Activated T-cell treated with anti-CD3 and anti-CD28 coated beads, Interleukin-2, amount 50 U/mL, for 4 hours (primary cell): Measurements from ENCODE around the gene FBN1. TPM values are rescaled to one million over a fixed set of nuclear protein-coding genes. Genes with fewer than 3 reads are reported as not detected.

ENCODE experiments used
- ATAC-seq, 2 donors: fragments of 200-7000 bp; cut with Tn5 transposase; one replicate each; pipeline ENCODE4 v1.10.0; 2021
- DNase-seq: peaks from one replicate; pipeline ENCODE4 v3.0.0-alpha.2; 2020
- H3K27me3 Mint-ChIP-seq: one replicate; pipeline ENCODE4 v1.8.0; 2021; ENCODE audit warnings: low read depth, mixed read lengths
- H3K36me3 Mint-ChIP-seq: one replicate; pipeline ENCODE4 v1.8.0; 2022; ENCODE audit warnings: mixed read lengths; ENCODE audit not compliant: insufficient read depth
- H3K4me1 Mint-ChIP-seq: one replicate; pipeline ENCODE4 v1.8.0; 2021; ENCODE audit warnings: low read depth, mixed read lengths
- H3K4me3 Mint-ChIP-seq: one replicate; pipeline ENCODE4 v1.8.0; 2021; ENCODE audit warnings: mild to moderate bottlenecking, moderate library complexity, mixed read lengths
- H3K9me3 Mint-ChIP-seq: one replicate; pipeline ENCODE4 v1.8.0; 2021; ENCODE audit warnings: mixed read lengths
- total RNA-seq, 3 donors: library from RNA; stranded (reverse); gene quantifications; one replicate each; pipeline ENCODE4 v1.2.1, GENCODE V29; 2021

Gene FBN1
- total RNA-seq, 3 donors from 2014 or later: 0.22 to 0.38 (median 0.24) TPM

DNA sequence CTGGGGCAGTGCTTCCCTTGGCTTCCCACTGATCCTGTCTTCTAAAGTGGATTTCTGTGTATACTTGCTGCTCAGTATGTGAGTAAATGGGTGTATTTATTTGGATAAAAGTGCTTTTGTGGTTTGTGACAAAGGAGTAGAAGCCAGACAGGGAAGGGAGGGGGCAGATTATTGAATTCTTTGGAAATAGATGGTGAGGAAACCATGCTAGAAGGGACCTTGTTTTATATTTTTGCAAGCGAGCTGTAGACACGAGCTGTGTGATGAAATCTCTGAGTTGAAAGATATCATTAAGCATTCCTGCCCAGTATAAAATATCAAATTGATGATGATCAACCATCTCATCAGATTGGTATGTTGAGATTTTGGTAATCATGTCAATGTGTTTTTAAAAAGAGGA lies 245.4 kb downstream of the FBN1 start:
- Mint-ChIP-seq H3K36me3 (no peaks in the 10 kb centered on the region), H3K27me3 (peaks cover 3% of the 10 kb centered on the region), H3K4me1 (no peaks in the 10 kb centered on the region), H3K4me3 (no peak overlapping the region), H3K9me3 (no peaks in the 10 kb centered on the region)
- ATAC-seq: no peak
- DNase-seq: no peak

DNA sequence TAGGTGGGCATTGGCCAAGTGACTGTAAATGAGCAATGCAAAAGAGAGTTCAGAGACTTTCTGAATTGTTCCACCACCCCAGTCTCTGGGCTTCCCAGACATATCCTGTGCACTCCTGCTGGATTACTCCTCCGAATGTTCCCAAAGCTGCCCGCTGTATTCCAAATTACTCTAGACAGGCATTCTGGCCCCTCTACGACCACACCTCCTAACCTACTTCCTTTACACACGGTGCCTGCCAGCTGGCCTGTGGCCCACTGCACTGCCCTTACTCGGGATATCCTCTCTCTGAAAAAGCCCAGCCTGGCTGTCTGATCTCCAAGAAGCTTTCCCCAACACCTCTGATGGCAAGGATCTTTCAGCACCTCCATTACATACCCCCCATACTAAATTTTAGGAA lies 247.7 kb downstream of the FBN1 start:
- no peak for ATAC-seq

DNA sequence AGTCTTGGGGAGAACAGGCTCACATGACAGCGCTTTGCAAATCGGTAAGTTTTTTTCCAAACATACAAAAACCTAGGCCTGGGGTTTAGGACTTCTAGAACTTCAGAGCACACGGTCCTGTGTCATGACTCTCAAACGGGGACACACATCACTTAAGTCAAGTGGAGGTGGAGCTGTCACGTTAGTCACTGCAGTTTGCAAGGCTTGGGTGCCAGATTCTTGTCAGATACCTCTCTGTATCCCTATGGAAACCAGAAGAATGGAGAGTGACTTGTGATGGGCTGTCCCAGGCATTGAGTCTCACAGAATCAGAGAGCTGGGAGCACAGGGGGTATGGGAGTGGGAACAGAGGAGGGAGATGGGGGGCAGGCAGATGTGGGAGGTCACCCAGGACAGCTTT lies 249.5 kb downstream of the FBN1 start:
- H3K4me1 Mint-ChIP-seq: no peaks in the 10 kb centered on the region
- no peak for DNase-seq
- H3K27me3 Mint-ChIP-seq: peaks cover 3% of the 10 kb centered on the region
- no peak for ATAC-seq
- no peaks in the 10 kb centered on the region for H3K9me3 Mint-ChIP-seq
- H3K4me3 Mint-ChIP-seq: no peak overlapping the region
- no peaks in the 10 kb centered on the region for H3K36me3 Mint-ChIP-seq

More for the DNA sequence above, 247.7 kb downstream of the FBN1 start:
- Mint-ChIP-seq H3K36me3 (no peaks in the 10 kb centered on the region), H3K4me3 (no peak overlapping the region), H3K9me3 (no peaks in the 10 kb centered on the region), H3K4me1 (no peaks in the 10 kb centered on the region), H3K27me3 (peaks cover 3% of the 10 kb centered on the region)
- no peak for DNase-seq

DNA sequence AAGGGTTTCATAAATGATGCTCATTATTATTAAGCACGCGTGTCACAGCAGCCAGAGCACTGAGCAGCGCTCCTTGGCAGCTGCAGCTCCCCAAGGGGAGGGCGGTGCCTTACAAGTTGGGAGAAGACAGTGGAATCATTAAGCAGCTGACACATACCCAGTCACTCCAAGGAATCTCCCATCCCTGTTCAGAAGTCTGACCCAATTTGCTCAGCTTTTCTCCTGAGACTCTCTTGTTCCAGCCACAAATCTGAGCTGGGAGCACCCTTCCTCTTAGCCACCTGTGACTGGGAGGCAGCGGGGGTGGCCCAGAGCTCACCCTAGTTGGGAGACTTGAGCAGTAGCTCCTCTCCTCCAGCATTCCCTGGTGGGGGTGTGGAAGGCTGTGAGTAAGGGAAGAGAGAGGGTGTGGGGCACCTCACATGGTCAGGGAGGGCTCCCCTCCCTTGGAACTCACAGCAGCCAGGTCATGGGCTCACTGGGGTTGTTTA lies 249.9 kb downstream of the FBN1 start:
- DNase-seq (no peak), ATAC-seq (no peak)
- no peaks in the 10 kb centered on the region for H3K36me3 Mint-ChIP-seq
- H3K4me3 Mint-ChIP-seq: no peak overlapping the region
- H3K9me3 Mint-ChIP-seq: no peaks in the 10 kb centered on the region
- peaks cover 4% of the 10 kb centered on the region for H3K27me3 Mint-ChIP-seq
- no peaks in the 10 kb centered on the region for H3K4me1 Mint-ChIP-seq

DNA sequence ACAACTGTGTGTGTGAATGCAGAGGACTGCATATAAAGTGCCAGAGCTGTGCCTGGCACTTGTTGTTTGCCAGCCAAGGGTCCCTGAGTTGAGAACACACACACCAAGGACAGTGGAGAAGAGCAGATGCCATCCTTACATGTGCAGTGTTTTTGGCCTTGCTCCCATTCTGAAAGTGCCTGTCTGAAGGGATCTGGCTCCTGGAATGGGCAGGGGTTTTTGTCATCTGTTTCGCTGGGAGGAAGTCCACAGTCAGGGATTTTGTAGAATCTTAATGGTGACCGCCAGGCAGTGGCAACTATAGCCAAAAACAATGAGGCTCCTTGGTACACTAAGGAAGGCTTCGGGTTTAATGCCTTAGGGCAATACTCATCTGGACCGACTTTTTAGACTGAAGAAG lies 250.5 kb downstream of the FBN1 start:
- Mint-ChIP-seq H3K9me3 (no peaks in the 10 kb centered on the region), H3K4me3 (no peak overlapping the region)
- no peak for ATAC-seq

DNA sequence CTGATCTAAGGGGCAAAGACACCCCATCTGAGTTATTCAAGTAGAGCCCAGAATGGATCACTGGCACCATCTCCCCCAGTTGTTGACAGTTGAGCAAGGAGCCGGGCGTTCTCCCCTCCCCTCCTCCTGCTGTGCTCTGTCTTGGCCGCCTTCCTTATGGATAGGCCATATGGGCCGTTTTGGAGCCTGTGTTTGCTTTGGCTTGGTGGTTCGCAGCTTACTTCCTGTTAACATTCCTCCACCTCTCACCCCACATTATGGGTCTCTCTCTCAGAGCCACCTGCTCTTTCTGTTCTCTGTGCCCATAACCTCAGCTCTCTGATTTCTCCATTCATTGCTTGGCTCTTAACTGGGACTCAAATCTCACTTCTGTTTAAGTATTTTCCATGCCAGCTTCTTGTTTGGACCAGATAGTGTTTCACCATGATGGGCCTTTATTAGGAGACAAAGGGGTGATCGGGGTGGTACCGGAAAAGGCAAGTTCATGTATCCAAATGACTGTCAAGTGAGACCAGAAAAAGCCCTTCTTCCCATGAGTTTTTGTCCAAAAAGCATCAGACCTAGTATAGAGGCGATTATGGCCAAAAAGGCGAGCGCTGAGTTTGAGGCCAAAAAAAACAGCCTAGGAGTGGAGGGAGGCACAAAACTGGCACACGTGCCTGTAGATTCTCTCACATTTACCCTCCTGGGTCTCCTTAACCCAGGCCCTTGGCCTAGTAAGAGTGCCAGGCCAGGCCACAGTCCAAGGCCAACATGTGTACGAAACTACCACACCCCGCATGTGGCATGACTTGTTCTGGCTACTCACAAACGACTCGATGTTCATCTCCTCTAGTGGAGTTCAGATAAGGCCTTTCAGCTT lies 251.6 kb downstream of the FBN1 start:
- H3K36me3 Mint-ChIP-seq: no peaks in the 10 kb centered on the region
- no peaks in the 10 kb centered on the region for H3K4me1 Mint-ChIP-seq
- ATAC-seq (no peak), DNase-seq (no peak)
- H3K27me3 Mint-ChIP-seq: peaks cover 5% of the 10 kb centered on the region
- H3K4me3 Mint-ChIP-seq: no peak overlapping the region
- H3K9me3 Mint-ChIP-seq: no peaks in the 10 kb centered on the region

More for the DNA sequence above, 250.5 kb downstream of the FBN1 start:
- Mint-ChIP-seq H3K36me3 (no peaks in the 10 kb centered on the region), H3K4me1 (no peaks in the 10 kb centered on the region), H3K27me3 (peaks cover 5% of the 10 kb centered on the region)
- DNase-seq: no peak

DNA sequence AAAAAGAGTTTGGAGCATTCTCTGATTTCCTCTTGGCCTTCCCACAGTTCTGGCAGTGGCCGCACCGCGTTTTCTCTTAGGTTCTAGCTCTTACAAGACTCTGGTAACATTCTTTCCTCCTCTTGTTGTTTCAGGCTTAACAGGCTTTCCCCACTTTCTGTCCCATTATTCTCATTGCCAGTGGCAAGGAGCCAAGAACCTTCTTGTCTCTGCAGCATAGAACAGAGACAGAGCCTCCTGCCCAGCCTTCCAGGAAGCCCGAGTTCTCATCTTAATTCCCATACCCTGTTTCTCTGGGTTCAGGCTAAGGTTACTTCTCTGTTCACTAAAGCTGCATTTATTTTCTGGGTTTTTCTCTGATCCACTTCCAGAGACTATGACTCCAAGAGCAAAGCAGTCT lies 253.2 kb downstream of the FBN1 start:
- ATAC-seq: no peak
- Mint-ChIP-seq H3K9me3 (no peaks in the 10 kb centered on the region), H3K36me3 (no peaks in the 10 kb centered on the region), H3K4me1 (no peaks in the 10 kb centered on the region), H3K4me3 (no peak overlapping the region), H3K27me3 (peaks cover 2% of the 10 kb centered on the region)
- no peak for DNase-seq

DNA sequence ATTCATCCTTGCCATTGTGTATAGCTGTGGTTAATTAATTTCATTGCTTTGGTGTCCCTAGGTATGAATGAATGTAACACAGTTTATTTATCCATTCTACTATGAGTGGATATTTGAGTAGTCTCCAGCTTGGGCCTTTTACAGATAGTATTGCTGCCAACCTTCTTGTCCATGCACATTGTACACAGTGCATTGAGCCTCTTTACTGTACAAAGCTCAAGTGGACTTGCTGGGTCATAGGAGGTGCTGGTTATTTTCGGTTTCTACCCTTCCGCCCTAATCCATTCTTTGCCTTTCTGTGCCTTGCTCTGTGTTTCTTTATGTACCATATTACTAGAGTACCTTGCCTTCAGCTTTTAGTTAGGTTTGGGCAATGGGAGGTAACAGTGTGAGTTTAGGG lies 253.6 kb downstream of the FBN1 start:
- ATAC-seq: no peak
- Mint-ChIP-seq H3K4me3 (no peak overlapping the region), H3K4me1 (no peaks in the 10 kb centered on the region), H3K27me3 (peaks cover 2% of the 10 kb centered on the region), H3K36me3 (no peaks in the 10 kb centered on the region), H3K9me3 (no peaks in the 10 kb centered on the region)
- DNase-seq: no peak

DNA sequence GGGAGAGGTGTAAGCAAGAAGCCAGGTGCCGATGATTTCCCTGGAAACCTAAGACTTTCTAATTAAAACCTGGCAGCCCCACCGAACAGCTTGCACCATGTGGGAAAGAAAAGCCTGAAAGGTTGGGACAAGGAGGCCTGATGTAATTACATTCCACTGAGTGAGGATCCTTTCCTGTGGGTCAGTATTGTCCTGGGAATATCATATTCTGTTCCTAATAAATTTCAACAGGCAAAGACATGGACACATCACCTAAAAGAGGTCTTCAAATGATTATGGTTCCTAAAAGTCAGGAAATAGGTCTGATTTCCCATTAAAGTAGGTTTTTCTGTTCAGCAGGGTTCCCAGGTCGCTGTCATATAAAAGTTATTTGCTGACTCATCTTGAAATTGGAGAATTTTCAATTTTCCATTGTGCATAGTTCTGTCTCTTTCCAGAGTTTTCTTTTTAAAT lies 255.8 kb downstream of the FBN1 start:
- Mint-ChIP-seq H3K9me3 (no peaks in the 10 kb centered on the region), H3K27me3 (peaks cover 5% of the 10 kb centered on the region), H3K4me3 (no peak overlapping the region), H3K4me1 (no peaks in the 10 kb centered on the region), H3K36me3 (no peaks in the 10 kb centered on the region)
- ATAC-seq: no peak
- DNase-seq: no peak

DNA sequence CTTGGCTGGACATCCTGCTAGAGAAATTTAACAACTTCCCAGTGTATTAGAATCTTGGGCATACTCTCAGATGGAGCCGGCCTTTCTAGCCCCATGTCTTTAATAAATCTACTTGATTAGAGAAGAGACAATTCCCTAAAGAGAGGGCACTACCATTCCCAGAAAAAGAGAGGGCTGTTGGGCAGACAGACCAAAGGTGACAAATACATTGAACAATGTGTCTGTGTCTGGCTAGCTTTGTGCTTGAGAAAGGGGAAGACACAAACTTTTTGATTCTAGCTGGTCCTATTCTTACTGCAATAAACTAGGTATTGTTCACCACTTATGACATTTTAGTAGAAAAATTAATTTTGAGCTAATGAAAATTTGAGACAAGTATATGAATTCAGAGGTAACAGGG lies 256.6 kb downstream of the FBN1 start:
- Mint-ChIP-seq H3K36me3 (no peaks in the 10 kb centered on the region), H3K4me1 (no peaks in the 10 kb centered on the region), H3K4me3 (no peak overlapping the region), H3K27me3 (peaks cover 5% of the 10 kb centered on the region), H3K9me3 (no peaks in the 10 kb centered on the region)
- ATAC-seq (no peak), DNase-seq (no peak)

DNA sequence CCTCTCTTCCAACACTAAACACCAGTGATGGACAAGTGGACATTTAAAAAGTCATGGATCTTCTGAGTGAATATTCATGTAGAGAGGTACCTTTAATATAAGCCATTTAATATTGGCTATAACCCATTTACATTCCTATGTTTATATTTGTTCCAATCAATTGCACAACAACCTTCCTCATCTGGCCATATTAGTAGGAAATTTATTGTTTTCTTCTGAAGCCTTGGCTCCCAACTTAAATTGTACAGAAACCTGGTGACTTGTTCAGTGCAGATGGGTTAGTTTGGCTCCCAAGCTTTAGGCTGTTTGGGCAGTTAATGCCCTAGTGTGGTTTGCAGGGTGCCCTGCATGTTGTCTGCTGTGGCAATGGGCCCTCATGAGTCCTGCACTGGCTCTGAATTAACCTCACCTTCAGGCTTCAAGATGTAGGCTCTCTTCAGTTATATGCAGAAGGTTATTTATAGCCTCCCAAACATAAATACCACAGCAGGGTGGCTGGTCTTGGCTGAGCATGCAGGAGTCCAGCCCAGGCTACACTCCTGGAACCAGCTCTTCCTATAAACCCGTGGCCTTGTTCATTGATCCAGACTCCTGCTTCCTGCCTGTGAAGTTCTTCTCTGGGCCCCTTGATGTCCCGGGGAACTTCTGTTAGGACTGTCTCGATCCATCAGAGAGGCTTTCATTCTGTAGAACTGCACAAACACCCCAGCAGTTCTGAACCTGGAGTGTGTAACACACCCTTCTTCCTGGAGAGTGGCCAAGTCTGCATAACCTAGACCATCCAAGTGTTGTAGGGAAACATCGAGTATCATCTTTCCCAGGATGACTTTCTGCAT lies 257.3 kb downstream of the FBN1 start:
- Mint-ChIP-seq H3K27me3 (peaks cover 5% of the 10 kb centered on the region), H3K36me3 (no peaks in the 10 kb centered on the region), H3K9me3 (no peaks in the 10 kb centered on the region), H3K4me1 (no peaks in the 10 kb centered on the region), H3K4me3 (no peak overlapping the region)
- ATAC-seq (no peak), DNase-seq (no peak)

DNA sequence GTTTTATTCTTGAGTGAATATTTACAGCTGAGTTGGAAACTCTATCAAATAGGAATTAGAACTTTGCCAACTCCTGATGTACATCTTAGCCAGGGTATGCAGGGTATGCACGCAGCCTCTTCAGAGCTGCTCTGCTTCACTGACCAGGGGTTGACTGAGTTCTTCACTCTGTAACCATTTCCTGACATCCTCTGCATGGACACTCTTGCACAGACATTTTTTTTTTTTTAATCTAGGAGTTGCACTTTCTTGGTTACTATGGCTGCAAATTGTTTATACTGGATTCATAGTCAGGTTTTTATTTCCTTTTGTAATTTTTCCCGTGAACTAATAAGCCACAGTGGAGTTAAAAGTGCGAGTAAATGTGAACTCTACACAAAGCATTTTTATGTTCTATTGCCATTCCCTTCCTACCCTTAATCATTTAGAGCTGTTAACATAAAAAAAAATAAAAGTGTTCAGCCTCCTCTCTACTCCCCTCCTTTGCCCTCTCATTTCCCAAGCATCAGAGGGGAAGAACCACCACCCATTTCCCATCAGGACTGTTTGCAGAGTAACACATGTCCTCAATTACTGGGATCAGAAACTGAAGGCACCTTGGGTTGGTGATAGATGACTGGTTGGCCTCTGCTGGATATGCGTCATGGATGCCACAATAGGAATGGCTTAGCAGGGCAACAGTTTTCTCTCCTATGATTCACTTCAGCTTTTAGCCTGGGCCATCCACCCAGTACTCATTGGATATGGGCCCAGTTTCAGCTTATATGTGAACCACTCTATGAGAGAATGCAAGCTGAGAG lies 260.3 kb downstream of the FBN1 start:
- Mint-ChIP-seq H3K27me3 (peaks cover 2% of the 10 kb centered on the region), H3K9me3 (no peaks in the 10 kb centered on the region), H3K4me1 (no peaks in the 10 kb centered on the region), H3K36me3 (no peaks in the 10 kb centered on the region), H3K4me3 (no peak overlapping the region)
- ATAC-seq (no peak), DNase-seq (no peak)

DNA sequence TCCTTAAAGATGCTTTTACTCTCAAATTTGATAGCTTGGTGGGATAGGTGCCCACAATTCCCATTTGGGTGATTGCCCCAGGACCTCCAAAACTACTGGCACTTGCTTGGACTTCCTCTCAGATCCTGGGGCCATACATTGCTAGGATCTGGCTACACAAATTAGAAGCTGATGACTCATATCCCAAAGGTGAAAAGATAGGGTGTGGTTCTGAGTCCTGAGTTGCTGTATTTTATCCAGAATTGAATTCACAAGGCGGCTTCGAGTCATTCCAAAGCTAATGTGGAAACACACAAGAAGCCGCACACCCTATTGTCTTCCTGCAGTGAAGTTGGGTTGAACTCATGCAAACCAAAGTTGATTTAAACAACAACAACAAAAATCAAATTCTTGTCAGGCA lies 260.9 kb downstream of the FBN1 start:
- Mint-ChIP-seq H3K36me3 (no peaks in the 10 kb centered on the region), H3K4me1 (no peaks in the 10 kb centered on the region), H3K9me3 (no peaks in the 10 kb centered on the region), H3K4me3 (no peak overlapping the region), H3K27me3 (peaks cover 2% of the 10 kb centered on the region)
- DNase-seq: no peak
- no peak for ATAC-seq

DNA sequence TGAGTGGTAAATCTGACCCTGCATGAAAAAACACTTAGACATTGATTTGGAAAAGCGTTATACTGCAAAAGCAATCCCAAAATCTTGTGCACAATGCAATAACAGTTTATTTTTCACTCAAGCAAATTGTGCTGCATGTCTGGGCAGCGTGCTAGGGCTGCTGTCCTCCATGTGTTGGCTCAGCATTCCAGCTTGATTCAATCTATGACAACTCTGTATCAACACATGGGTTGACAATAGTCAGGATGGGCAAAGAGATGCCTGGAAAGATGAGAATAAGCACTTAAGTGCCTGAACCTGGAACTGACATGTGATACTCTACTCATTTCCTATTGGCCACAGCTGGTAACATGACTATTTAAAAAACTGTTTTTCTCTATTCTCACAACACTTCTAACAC lies 262.5 kb downstream of the FBN1 start:
- H3K4me3 Mint-ChIP-seq: no peak overlapping the region
- H3K36me3 Mint-ChIP-seq: no peaks in the 10 kb centered on the region
- no peak for DNase-seq
- no peaks in the 10 kb centered on the region for H3K4me1 Mint-ChIP-seq
- no peak for ATAC-seq
- no peaks in the 10 kb centered on the region for H3K9me3 Mint-ChIP-seq
- H3K27me3 Mint-ChIP-seq: peaks cover 2% of the 10 kb centered on the region
